Measurements from ENCODE around the gene BTNL9. TPM values are rescaled to one million over a fixed set of nuclear protein-coding genes. Genes with fewer than 3 reads are reported as not detected.

Gene BTNL9
- total and polyA plus RNA-seq, 2 of the 8 experiments (the other 6 are each of a cell fraction or from before 2014, with no cell fraction given): 0.23 to 0.89 TPM

- Histone ChIP-seq H3K4me3 (ENCODE audit: extremely low read depth in 1 of 4, insufficient read depth in 2 of 4, low read depth in 3 of 4, low read length in 4 of 4) (no peak overlapping the region), H3K4me2 (ENCODE audit: insufficient read depth in 1 of 2, low read depth in 2 of 2, low read length in 2 of 2) (peak overlapping the region in 1 of 2 experiments; percentile 20; a peak in 2 of 4 replicates), H3K4me1 (replicated peaks in 1 of 4; ENCODE audit: control insufficient read depth in 3 of 4, insufficient read depth in 4 of 4, low read length in 3 of 4) (peaks cover 0 to 6% (median 0%) of the 10 kb centered on the region in 4 experiments; a peak in 1 of 7 replicates), H2BK120ac (replicated peaks; ENCODE audit: low read depth, low read length) (no peak overlapping the region), H3K36me3 (ENCODE audit: control insufficient read depth in 2 of 4, insufficient read depth in 4 of 4, low read length in 3 of 4) (no peaks in the 10 kb centered on the region), H3K79me2 (ENCODE audit: control insufficient read depth in 1 of 2, insufficient read depth in 2 of 2, low read length in 2 of 2) (no peaks in the 10 kb centered on the region), H3K4ac (replicated peaks; ENCODE audit: insufficient read length, low read depth, low read length) (no peak overlapping the region), H3K23ac (ENCODE audit: insufficient read length) (no peak overlapping the region), H4K8ac (ENCODE audit: extremely low read depth, insufficient read depth, low read length) (peak overlapping the region; percentile 18; the same call in 1 of the 2 replicates), H2BK15ac (ENCODE audit: low read length) (no peak overlapping the region), H2BK20ac (ENCODE audit: low read length) (no peak overlapping the region), H2AK5ac (ENCODE audit: low read depth, low read length) (no peak overlapping the region), H2AFZ (ENCODE audit: low read length) (peak overlapping the region; percentile 28), H4K20me1 (replicated peaks in 1 of 2; ENCODE audit: control insufficient read depth in 1 of 2, insufficient read depth in 2 of 2, low read length in 2 of 2) (no peaks in the 10 kb centered on the region), H2BK12ac (ENCODE audit: low read depth, low read length) (no peak overlapping the region), H3K9me3 (ENCODE audit: insufficient read depth in 2 of 2, low read depth in 1 of 2, low read length in 1 of 2) (no peaks in the 10 kb centered on the region; a peak in 1 of 4 replicates), H3K14ac (ENCODE audit: insufficient read length) (no peak overlapping the region), H3K27ac (ENCODE audit: low read depth, low read length) (no peak overlapping the region), H3K56ac (replicated peaks; ENCODE audit: insufficient read length, low read depth, low read length) (no peak overlapping the region), H4K5ac (ENCODE audit: insufficient read length, low read depth, low read length) (no peak overlapping the region), H3K79me1 (ENCODE audit: low read depth, low read length) (no peaks in the 10 kb centered on the region), H4K91ac (replicated peaks; ENCODE audit: insufficient read length, low read length) (no peak overlapping the region), H3K23me2 (ENCODE audit: low read depth, low read length) (no peaks in the 10 kb centered on the region), H3K27me3 (replicated peaks in 1 of 4; ENCODE audit: control insufficient read depth in 3 of 4, extremely low read depth in 1 of 4, insufficient read depth in 3 of 4, low read length in 3 of 4) (peaks cover 0 to 3% (median 2%) of the 10 kb centered on the region in 4 experiments; a peak in 5 of 7 replicates), H3K18ac (ENCODE audit: extremely low read depth, low read length) (no peak overlapping the region), H3K9ac (replicated peaks in 1 of 4; ENCODE audit: extremely low read depth in 1 of 4, low read depth in 3 of 4, low read length in 3 of 4) (no peak overlapping the region), H2BK5ac (ENCODE audit: low read depth, low read length) (no peak overlapping the region)
- TF ChIP-seq E2F6 (IDR thresholded peaks at IDR 0.05) (no peak), CTBP2 (IDR thresholded peaks at IDR 0.05; ENCODE audit: borderline replicate concordance, insufficient read depth, insufficient read length, low read length) (no peak), SIX5 (IDR thresholded peaks at IDR 0.05; ENCODE audit: low read depth, low read length) (no peak)
- ChIA-PET POLR2A (ENCODE audit: partially characterized antibody) (interaction anchor here (1.6 to 2.5 kb wide), 2 partner anchors 15 to 253 kb away, joined by 3 to 10 read pairs; no protein-coding TSS in a partner anchor), CTCF (ENCODE audit: partially characterized antibody) (interaction anchor here (1.0 to 1.6 kb wide), 4 partner anchors 10 to 71 kb away, joined by 3 to 6 read pairs (median 4); no protein-coding TSS in a partner anchor)
- DNase-seq (ENCODE audit: low read depth in 1 of 2, low spot score in 2 of 2) (no peak), FAIRE-seq (no peak)
- 72% methylated on average over 18 of the region's 18 CpGs; no CpG with 5 or more reads in 1 of the 2 experiments for WGBS, 2 experiments (ENCODE audit: extremely low coverage in 1 of 2, insufficient coverage in 1 of 2, insufficient read length in 1 of 2, insufficient replicate concordance in 2 of 2, low coverage in 1 of 2, low lambda C conversion rate in 2 of 2, missing lambda C conversion rate in 1 of 2)
Observed at GRCh38 chr5:181084621-181085195, 44.6 kb downstream of the BTNL9 start.
